ENCODE results near the gene PASK.

DNA sequence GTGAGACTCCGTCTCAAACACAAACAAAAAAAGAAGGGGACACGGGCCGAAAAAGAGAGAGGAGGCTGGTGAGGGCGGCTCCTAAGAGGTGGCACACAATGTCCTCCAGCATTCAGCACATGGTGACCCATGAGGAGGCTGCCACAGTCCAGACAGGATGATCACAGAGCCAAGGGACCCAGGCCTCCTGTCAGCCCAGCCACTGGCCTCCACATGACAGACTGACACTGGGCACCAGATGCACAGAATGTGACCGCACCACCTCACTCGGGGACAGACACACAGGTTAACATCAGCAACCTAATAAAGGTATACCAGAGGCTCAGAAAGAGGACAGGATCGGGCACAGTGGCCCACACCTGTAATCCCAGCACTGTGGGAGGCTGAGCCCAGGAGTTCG is 21.0 kb downstream of the PASK start:
- TF ChIP-seq SP1 (IDR thresholded peaks at IDR 0.05) = no peak
- no peak for TF ChIP-seq CTBP1 (IDR thresholded peaks at IDR 0.05; ENCODE audit: borderline replicate concordance)
- TF ChIP-seq FOXM1 (IDR thresholded peaks at IDR 0.05; ENCODE audit: borderline replicate concordance) = no peak
- TF ChIP-seq ARNT (IDR thresholded peaks at IDR 0.05) = no peak
- no peak for TF ChIP-seq TARDBP (IDR thresholded peaks at IDR 0.05)

Measured in HEK293T (cell line).